ENCODE measurements around the gene CNOT8.
"Not testable (repeated sequence)": the region's sequence is repeated elsewhere in the genome, so short reads cannot be mapped to it uniquely, and the experiment has no call there.

Gene CNOT8

GRCh38 chr5:154858297-154858971 lies at the start of gene CNOT8:
Gene CNOT8 (plus strand): TSS chr5:154858627. CDS start chr5:154863279, 4,652 bp downstream.
- peak; percentile 94 to 95 for DNase-seq

DNA sequence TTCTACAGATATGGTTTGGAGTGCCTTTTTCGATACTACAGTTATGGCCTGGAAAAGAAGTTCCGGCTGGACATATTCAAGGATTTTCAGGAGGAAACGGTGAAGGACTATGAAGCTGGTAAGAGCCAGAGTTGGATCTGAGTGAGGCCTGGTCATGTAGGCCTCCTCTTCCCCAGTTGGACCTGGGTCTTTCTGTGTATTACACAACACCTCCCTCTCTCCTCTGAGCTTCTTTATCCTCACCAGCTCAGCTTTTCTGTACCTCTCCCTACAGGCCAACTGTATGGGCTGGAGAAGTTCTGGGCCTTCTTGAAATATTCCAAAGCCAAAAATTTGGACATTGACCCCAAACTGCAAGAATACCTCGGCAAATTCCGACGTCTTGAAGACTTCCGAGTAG lies 47.2 kb upstream of the CNOT8 start:
- DNase-seq = no peak

GRCh38 chr5:154811653-154812465 lies 46.6 kb upstream of the CNOT8 start:
- no peak for DNase-seq

- no peak for DNase-seq
Observed at GRCh38 chr5:154813158-154813557, 45.3 kb upstream of the CNOT8 start.

- DNase-seq = no peak
Observed at GRCh38 chr5:154813736-154814135, 44.7 kb upstream of the CNOT8 start.

- no peak for DNase-seq
Observed at GRCh38 chr5:154815025-154815424, 43.4 kb upstream of the CNOT8 start.

DNA sequence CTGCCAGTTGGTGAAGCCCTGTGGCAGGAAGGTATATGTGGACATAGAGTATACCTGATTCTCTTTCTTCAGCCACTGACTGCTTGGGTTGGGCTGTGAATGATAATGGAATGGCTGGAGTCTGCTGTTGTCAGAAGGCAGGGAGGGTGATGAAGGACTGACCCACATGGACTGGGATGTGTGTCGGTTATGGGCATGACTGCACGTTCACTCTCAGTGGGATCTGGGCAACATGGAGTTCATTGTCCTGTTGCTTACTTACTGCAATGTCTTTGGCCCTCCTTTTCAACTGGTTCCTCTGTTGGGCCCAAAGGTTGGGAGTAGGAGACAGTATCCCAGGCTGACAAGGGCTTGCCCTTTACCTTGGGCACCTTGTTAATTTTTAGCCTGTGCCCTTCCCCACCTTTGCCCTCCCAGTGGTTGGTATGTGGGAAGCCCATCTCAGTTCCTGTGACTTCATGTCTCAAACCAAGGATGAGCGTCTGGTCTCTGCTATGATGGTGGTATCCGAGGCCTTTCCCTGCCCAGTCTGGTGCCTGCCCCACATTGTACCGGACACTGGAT lies 42.7 kb upstream of the CNOT8 start:
- no peak for DNase-seq

- DNase-seq = no peak
Observed at GRCh38 chr5:154816891-154817492, 41.4 kb upstream of the CNOT8 start.

DNA sequence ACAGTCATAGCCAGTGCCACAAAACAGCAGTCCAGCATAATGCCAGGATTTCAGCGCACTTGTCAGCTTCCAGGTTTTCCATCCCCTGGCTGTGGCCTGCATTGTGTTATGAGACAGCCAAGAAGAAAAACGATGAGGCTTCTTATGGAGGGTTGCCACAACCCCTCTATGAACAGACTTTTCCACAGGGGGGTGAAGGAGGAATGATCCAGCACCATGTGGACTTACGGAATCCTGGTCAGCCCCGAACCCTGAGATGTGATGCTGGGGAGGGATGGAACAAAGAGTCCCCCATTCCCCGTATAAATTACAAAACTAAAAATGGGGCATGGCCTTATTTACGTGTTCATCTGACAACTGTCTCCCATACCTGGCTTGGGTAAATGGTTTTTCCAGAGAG lies 40.6 kb upstream of the CNOT8 start:
- DNase-seq = no peak

- no peak for DNase-seq
Observed at GRCh38 chr5:154818471-154819116, 39.8 kb upstream of the CNOT8 start.

DNA sequence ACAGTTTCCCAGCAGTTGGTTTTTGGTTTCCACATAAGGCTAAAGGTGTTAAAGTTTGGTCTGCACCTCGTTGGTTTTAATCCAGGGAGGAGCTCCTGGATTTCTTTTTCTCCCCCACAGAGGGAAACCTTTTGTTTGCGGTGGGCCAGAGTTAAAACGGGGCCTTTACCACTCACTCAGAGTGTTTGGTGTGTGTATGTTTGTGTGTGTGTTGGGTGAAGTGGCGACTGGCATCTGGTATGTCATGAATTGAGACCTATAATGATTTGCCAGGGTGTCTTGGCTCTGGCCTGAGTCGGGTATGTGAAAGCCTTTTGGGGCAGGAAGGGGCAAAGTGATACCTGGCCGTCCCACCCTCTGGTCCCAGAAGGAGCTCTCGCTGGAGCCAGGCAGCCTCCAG lies 38.9 kb upstream of the CNOT8 start:
- DNase-seq = no peak

DNA sequence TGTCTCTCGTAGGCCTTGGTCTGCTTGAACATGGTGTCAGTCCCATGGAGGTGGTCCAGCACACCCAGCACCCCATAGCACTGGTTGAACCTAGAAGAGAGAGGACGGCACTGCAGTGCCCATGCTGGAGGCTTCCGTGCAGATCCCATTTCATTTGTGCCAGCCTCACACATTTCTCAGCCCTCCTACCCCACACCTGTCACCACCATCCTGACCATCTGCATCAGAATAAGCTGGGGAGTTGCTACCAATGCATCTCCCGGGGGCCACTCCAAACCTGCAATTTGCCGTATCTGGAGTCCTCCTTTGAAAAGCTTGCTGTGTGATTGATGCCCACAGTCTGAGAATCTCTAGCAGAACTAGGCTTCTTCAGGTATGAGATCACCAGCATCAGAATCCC lies 38.0 kb upstream of the CNOT8 start:
- no peak for DNase-seq

- not testable (repeated sequence) for DNase-seq
Observed at GRCh38 chr5:154822896-154823295, 35.5 kb upstream of the CNOT8 start.

GRCh38 chr5:154823605-154824004 lies 34.8 kb upstream of the CNOT8 start:
- no peak for DNase-seq

GRCh38 chr5:154824070-154824469 lies 34.4 kb upstream of the CNOT8 start:
- DNase-seq = no peak

GRCh38 chr5:154829181-154829588 lies 29.2 kb upstream of the CNOT8 start:
- no peak for DNase-seq

DNA sequence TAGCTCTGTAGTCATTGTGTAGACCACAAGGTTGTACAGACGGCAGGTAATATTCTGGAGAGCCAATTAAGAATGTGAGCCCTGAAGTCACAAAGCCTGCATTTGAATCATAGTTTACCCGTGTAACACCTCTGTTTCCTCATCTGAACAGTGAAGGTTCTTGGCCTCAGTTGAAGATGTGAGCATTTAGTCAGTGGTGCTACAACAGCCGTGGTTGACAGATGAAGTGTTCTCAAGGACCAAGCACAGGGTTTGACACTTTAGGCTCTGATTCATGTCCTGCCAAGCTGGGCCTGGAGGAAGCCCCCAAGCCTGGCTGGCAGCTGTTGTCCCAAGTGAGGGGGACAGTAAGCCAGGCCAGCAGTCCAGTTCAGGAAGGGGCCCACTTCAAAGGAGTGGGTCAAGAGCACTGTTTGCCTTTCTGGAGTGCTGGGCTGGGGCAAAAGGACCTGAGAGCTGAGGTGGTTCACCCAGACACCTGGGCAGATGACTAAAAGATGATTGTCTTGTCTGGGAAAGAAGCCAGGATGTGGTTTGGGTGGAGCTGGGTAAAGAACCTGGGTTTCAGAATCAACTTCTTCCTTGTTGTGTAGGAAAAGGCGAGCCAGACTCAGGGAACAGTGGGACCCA lies 28.7 kb upstream of the CNOT8 start:
- DNase-seq = no peak

GRCh38 chr5:154830219-154830595 lies 28.2 kb upstream of the CNOT8 start:
- no peak for DNase-seq

GRCh38 chr5:154830596-154830995 lies 27.8 kb upstream of the CNOT8 start:
- no peak for DNase-seq

DNA sequence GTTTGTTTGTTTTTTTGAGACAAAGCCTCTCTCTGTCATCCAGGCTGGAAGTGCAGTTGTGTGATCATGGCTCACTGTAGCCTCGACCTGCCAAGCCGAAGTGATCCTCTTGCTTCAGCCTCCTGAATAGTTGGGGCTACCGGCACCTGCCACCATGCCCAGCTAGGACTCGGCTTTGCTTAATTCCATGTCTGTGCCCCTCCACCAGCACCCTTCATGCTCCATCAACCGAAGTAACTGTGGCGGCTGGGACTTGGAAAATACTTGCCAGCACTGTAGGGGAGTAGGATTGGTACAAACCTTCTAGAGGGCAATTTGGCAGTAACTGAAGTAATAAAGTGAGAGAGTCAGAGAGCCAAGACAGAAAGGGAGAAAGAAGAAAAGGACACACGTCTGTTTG lies 27.0 kb upstream of the CNOT8 start:
- no peak for DNase-seq

GRCh38 chr5:154832804-154833203 lies 25.6 kb upstream of the CNOT8 start:
- not testable (repeated sequence) for DNase-seq

GRCh38 chr5:154834053-154834452 lies 24.4 kb upstream of the CNOT8 start:
- no peak for DNase-seq

DNA sequence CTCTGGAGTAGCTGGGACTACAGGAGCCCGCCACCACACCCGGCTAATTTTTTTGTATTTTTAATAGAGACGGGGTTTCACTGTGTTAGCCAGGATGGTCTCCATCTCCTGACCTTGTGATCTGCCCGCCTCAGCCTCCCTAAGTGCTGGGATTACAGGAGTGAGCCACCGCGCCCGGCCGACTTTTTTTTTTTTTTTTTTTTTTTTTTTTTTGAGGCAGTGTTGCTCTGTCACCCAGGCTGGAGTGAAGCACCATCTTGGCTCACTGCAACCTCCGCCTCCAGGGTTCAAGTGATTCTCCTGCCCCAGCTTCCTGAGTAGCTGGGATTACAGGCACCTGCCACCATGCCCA lies 22.8 kb upstream of the CNOT8 start:
- DNase-seq = not testable (repeated sequence)
